GM19239 (cell line): Measurements from ENCODE around the gene G0S2.
"Not testable (repeated sequence)": the region's sequence is repeated elsewhere in the genome, so short reads cannot be mapped to it uniquely, and the experiment has no call there.

Experiments
- DNase-seq: peaks from one replicate; pipeline ENCODE4 v3.0.0; 2011; ENCODE audit warnings: low spot score; ENCODE audit not compliant: insufficient read length
- FAIRE-seq: peaks from 2 replicates; lab custom pipeline; 2011; peaks lifted over from hg19 to GRCh38; lab: Jason Lieb, UNC

The G0S2 gene

GRCh38 chr1:209673631-209674417 is 1.4 kb upstream of the G0S2 start:
- no peak for FAIRE-seq
- DNase-seq, result no peak

DNA sequence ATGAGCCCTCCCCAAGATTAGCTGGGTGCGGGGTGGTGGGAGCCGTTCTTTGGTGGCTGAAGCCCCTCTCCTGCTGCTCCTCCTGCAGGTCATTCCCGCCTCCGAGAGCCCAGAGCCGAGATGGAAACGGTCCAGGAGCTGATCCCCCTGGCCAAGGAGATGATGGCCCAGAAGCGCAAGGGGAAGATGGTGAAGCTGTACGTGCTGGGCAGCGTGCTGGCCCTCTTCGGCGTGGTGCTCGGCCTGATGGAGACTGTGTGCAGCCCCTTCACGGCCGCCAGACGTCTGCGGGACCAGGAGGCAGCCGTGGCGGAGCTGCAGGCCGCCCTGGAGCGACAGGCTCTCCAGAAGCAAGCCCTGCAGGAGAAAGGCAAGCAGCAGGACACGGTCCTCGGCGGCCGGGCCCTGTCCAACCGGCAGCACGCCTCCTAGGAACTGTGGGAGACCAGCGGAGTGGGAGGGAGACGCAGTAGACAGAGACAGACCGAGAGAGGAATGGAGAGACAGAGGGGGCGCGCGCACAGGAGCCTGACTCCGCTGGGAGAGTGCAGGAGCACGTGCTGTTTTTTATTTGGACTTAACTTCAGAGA is 448 bp downstream of the G0S2 start:
- FAIRE-seq (no peak), DNase-seq (no peak)

- DNase-seq (no peak), FAIRE-seq (no peak)
Measured at GRCh38 chr1:209678981-209679539, 3.8 kb downstream of the G0S2 start.

DNA sequence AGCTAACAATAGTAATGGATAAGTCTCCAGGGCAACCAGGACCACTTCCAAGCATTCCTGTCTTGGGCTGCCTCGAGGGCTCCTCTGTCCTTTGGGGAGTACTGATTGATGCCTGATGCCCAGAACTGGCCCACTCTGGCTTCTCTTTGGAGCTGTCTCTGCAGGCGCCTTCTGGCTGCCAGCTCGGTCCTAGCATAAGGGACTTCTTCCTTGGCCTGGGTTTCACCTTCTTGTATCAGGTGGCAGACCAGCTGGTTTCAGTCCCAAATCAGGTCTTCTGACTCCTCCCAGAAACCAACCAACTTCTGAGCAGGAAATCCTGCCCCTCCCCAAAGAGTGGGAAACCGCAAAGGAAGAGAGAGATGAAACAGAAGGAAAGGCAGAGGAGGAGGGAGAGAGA is 10.6 kb downstream of the G0S2 start:
- DNase-seq (no peak), FAIRE-seq (peak; percentile 72)

DNA sequence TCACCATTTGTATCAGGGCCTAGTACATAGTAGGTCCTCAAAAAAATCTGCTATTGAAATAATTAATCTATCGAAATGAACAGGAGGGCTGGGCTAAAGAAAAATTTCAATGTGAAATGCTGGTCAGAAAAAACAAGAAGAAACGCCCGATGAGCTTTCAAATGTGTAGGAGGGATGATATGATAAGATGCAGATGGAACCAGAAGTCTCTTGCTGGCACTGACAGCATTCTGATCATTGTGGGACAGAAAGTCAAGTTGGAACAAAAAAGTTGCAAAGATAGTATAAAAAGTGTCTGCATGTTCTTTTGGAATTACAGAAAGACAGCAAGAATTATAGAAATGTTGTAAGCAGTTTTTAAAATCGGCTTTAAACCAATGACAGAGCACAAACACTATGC is 11.1 kb downstream of the G0S2 start:
- FAIRE-seq (no peak), DNase-seq (no peak)

- DNase-seq, result no peak
- no peak for FAIRE-seq
Measured at GRCh38 chr1:209688746-209689234, 13.6 kb downstream of the G0S2 start.

- DNase-seq (no peak), FAIRE-seq (no peak)
Measured at GRCh38 chr1:209689477-209689876, 14.3 kb downstream of the G0S2 start.

DNA sequence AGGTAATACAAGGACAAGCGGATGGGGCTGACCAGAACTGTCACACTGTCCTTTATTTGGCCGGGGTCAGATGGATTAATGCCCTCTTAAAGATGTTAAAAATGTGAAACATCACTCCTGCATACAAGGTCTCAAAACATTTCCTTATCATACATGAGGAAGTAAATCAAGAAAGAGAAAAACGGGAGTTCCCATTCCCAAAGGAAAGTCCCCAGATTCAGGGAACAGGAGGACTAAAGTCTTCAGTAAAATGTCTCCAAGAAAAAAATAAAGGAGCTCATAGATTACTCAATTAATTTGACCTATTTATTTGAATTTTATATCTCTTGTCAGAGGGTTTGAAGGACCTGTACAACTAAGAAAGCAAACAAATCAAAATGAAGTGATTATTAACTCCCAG is 16.0 kb downstream of the G0S2 start:
- FAIRE-seq, result no peak
- no peak for DNase-seq

DNA sequence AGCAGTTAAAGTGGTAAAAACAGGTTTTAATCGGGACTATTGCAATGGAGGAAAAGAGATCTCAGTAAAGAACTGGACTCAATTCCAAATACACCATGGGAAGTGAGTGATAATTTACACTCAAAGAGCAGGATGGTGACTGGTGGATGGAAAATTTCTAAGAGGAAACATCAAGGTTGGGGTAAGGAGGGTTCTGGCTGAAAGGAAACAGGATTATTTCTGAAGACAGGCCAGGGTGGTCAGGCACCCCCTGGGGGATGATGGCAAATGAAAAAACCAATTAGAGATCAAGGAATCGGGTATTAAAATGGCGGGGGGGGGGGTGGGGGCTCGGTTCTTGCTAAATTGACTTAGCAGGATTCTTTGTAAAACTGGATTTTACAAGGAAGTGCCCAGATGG is 17.1 kb downstream of the G0S2 start:
- DNase-seq, result no peak
- FAIRE-seq, result no peak

- DNase-seq (peak; percentile 44), FAIRE-seq (peak; percentile 93)
Measured at GRCh38 chr1:209692745-209693504, 17.7 kb downstream of the G0S2 start.

- FAIRE-seq, result no peak
- no peak for DNase-seq
Measured at GRCh38 chr1:209696673-209697072, 21.5 kb downstream of the G0S2 start.

DNA sequence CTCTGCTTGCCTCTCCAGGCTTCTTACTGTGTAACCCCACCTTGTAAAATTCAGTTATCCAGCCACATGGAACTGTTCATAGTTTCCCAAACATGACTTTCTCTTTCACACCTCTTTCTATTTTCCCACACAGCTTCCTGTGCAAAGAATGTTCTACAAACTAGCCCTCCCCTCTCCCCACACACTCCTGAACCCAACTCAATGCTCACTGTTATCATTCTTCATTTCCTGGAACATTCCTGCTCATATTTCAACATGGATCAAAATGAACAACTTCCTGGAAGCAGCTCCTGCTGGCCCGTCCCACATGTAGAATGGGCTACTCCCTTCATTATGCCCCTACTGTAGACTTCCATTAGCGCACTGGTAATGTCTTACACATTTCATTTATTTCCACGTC is 21.9 kb downstream of the G0S2 start:
- DNase-seq, result no peak
- no peak for FAIRE-seq

DNA sequence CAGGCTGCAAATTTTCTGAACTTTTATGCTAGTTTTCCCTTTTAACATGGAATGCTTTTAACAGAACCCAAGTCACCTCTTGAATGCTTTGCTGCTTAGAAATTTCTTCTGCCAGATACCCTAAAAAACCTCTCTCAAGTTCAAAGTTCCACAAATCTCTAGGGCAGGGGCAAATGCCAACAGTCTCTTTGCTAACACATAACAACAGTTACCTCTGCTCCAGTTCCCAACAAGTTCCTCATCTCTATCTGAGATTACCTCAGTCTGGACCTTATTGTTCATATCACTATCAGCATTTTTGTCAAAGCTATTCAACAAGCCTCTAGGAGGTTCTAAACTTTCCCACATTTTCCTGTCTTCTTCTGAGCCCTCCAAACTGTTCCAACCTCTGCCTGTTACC is 25.5 kb downstream of the G0S2 start:
- not testable (repeated sequence) for DNase-seq

DNA sequence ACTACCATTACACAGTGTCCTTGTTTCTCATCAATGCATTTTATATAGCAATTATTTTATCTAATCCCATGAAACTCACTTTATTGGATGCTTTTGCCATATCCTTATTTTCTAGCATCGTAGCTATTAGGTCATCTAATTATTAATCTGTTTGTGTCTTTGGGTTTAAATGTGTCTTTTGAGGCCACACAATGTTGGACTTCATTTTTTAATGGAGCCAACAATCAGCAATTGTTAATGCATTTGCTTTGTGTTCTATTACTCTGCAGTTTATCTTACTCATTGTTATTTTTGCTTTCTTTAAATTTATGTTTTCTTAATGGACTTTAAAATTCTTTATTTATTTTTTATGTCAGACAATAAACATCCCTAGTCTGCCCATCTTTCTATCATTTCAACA is 27.6 kb downstream of the G0S2 start:
- DNase-seq (no peak), FAIRE-seq (no peak)

More for the DNA sequence above, 25.5 kb downstream of the G0S2 start:
- not testable (repeated sequence) for FAIRE-seq

DNA sequence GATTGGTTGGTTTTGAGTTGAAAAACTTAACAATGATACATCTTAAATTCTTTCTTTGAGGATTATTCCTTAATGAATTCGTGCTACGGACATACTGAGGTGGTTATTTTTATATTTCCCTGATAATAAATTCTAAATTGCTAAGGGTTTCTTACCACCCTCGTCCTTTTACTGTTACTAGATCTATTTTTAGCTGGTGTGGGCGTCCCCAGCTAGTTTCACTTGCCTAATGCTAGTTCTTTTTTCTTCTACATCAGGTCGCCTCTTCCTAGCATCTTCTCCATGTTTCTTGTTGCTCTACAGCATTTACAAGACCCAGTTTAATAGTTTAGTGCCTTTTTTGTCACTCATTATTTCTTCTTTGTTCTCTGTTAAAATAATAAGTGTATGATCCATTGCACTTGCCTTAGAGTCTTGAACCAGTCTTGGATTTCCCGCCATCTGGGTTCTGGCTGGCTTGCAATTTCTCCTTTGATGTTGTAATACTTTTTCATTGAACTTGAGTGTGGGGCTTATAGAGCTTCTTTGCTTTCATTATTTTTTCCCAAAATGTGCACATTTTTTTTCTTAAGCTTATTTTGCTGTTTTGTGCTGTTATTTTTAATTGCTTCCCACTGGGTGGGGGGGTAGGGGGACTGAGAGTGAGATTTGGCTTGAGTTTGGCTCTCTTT is 28.8 kb downstream of the G0S2 start:
- FAIRE-seq, result peak; percentile 87
- no peak for DNase-seq

- FAIRE-seq (no peak), DNase-seq (no peak)
Measured at GRCh38 chr1:209704584-209704983, 29.4 kb downstream of the G0S2 start, which contains the start of gene HSD11B1. Gene HSD11B1, plus strand, starts transcription at chr1:209704846. Its CDS starts 97 bp downstream, at chr1:209704943.

GRCh38 chr1:209705033-209705598 is 29.9 kb downstream of the G0S2 start:
- DNase-seq (no peak), FAIRE-seq (no peak)

DNA sequence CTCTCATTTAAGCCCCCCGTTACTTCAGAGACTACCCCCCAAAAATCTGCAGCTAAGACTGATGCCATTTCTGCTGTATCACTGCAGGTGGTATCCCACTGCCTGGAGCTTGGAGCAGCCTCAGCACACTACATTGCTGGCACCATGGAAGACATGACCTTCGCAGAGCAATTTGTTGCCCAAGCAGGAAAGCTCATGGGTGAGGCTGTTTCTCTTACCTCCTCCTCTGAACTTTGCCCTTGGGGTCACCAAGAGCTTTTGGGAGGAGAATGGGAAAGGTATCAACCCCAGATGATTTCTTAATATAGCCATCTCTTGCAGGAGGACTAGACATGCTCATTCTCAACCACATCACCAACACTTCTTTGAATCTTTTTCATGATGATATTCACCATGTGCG is 31.4 kb downstream of the G0S2 start:
- no peak for FAIRE-seq
- no peak for DNase-seq

DNA sequence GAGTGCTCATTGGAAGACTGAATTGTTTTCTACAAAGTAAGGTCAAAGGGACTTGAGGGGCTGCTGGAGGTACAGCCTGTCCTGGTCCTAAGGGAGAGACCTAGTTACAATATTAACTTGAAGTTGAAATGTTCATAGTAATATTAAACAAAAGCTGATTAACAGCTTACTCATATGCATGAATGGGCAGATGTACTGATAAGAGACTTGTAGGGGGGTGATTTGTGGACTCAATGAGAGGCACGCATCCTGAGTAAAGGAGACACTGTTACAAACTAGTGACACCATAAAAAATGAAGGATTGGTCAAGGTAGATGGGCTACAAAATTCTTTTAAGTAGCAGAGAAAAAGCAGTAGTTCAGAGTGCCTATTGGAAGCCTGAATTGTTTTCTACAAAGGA is 32.1 kb downstream of the G0S2 start:
- no peak for DNase-seq

DNA sequence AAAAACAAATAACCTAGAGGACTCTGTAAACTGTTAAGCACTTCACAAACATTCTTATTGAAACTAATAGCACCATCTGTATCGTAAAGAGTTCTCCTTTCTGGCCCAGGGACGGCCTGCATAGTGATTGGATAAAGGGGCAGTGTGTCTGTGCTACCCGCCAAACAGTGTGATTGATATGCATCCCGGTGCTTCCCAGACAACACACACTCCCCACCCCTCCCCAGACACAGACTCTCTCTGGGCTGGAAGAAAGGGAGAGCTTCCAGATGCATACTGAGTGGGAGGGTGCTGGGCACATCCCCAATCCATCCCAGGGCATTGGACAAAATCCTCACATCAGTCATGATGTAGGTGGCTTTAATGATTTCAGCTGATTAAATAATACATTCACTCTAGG is 33.1 kb downstream of the G0S2 start:
- DNase-seq (no peak), FAIRE-seq (no peak)

More for the DNA sequence above, 32.1 kb downstream of the G0S2 start:
- FAIRE-seq, result no peak
